Activated T-cell treated with anti-CD3 and anti-CD28 coated beads, Interleukin-2, amount 50 U/mL, for 72 hours (primary cell): ENCODE results near the gene COL12A1. TPM values are rescaled to one million over a fixed set of nuclear protein-coding genes. Genes with fewer than 3 reads are reported as not detected.

Experiments
- ATAC-seq, 2 donors: fragments of 150-1000 bp; cut with Tn5 transposase; replicated peaks in 1 of 2; 2 replicates each; pipeline ENCODE4 v1.10.0; 2021; ENCODE audit warnings: moderate library complexity in 2 of 2, mild to moderate bottlenecking in 1 of 2
- DNase-seq, 2 donors: peaks; one replicate each; pipeline ENCODE4 v3.0.0; 2021 to 2022; ENCODE audit warnings: mixed read lengths in 1 of 2
- H3K27ac Mint-ChIP-seq: one replicate; pipeline ENCODE4 v1.8.0; 2022; ENCODE audit warnings: mild to moderate bottlenecking, moderate library complexity, mixed read lengths
- H3K27me3 Mint-ChIP-seq: one replicate; pipeline ENCODE4 v1.8.0; 2022; ENCODE audit warnings: low read depth, mixed read lengths
- H3K36me3 Mint-ChIP-seq, 2 donors: one replicate each; pipeline ENCODE4 v1.8.0; 2022; ENCODE audit warnings: mixed read lengths in 2 of 2, mild to moderate bottlenecking in 1 of 2; ENCODE audit not compliant: insufficient read depth in 2 of 2
- H3K4me1 Mint-ChIP-seq: one replicate; pipeline ENCODE4 v1.8.0; 2022; ENCODE audit warnings: low read depth, mixed read lengths
- H3K4me3 Mint-ChIP-seq, 2 donors: one replicate each; pipeline ENCODE4 v1.8.0; 2022; ENCODE audit warnings: mild to moderate bottlenecking in 2 of 2, mixed read lengths in 2 of 2, moderate library complexity in 2 of 2
- H3K9me3 Mint-ChIP-seq, 2 donors: one replicate each; pipeline ENCODE4 v1.8.0; 2022; ENCODE audit warnings: mixed read lengths in 2 of 2
- total RNA-seq, 2 donors: library from RNA; stranded (reverse); gene quantifications; one replicate each; pipeline ENCODE4 v1.2.3, GENCODE V29; 2022

Gene COL12A1
- total RNA-seq, 2 donors from 2014 or later, result not detected

DNA sequence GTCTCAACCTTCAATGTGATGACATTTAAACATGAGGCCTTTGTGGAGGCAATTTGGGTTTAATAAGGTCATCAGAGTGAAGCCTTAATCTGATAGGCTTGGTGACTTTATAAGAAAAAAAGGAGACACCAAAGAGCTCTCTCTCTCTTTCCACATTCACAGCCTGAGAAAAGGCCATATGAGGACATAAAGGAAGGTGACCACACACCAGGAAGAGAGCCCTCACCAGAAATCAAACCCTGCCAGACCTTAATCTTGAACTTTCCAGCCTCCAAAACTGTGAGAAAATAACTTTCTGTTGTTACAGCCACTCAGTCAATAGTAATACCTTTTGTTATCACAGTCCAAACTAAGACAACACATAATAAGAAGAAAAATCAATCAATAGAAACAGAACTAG lies 47.7 kb downstream of the COL12A1 start:
- H3K36me3 Mint-ChIP-seq, result no peaks in the 10 kb centered on the region
- H3K9me3 Mint-ChIP-seq, result no peaks in the 10 kb centered on the region
- no peak overlapping the region for H3K4me3 Mint-ChIP-seq
- DNase-seq (no peak), ATAC-seq (no peak)
- no peaks in the 10 kb centered on the region for H3K4me1 Mint-ChIP-seq
- no peak overlapping the region for H3K27ac Mint-ChIP-seq
- H3K27me3 Mint-ChIP-seq, result no peaks in the 10 kb centered on the region

GRCh38 chr6:75157336-75157735 lies 48.5 kb downstream of the COL12A1 start:
- no peaks in the 10 kb centered on the region for H3K4me1 Mint-ChIP-seq
- H3K9me3 Mint-ChIP-seq, result no peaks in the 10 kb centered on the region
- no peak for DNase-seq
- no peak overlapping the region for H3K4me3 Mint-ChIP-seq
- no peak for ATAC-seq
- H3K27ac Mint-ChIP-seq, result no peak overlapping the region
- H3K27me3 Mint-ChIP-seq, result peaks cover 3% of the 10 kb centered on the region
- no peaks in the 10 kb centered on the region for H3K36me3 Mint-ChIP-seq

DNA sequence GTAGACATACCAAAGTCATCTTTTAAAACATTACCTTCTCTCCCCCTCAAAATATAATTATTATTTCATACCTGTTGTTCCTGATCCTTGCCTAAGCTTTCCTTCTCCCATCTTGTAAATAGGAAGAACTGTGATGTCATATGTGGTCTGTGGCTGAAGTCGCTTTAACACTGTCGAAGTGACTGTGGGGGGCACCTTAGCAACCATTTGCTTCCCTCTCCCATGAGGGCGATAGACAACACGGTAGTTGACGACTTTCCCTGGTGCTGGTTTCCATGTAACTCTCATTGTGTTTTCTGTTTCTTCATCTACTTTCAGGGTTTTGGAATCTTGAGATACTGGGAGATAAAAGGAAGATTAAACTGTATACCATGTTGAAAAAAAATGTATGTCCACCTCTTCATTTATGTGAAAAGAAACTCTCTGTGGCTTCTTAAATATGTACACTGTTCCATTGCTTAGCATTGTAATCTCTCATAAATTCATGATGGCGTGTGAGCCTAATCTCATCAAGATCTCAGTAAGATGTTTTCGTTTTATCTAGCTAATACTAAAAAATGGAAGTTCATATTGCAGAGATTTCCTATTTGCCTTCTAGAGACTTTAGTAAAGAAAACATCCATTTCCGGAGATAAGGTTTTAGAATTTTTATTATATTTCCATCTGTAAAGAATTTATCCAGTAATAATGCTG lies 49.5 kb downstream of the COL12A1 start:
- no peak for DNase-seq
- Mint-ChIP-seq H3K4me1 (no peaks in the 10 kb centered on the region), H3K27ac (no peak overlapping the region), H3K27me3 (peaks cover 9% of the 10 kb centered on the region), H3K9me3 (no peaks in the 10 kb centered on the region), H3K36me3 (no peaks in the 10 kb centered on the region), H3K4me3 (no peak overlapping the region)
- no peak for ATAC-seq

DNA sequence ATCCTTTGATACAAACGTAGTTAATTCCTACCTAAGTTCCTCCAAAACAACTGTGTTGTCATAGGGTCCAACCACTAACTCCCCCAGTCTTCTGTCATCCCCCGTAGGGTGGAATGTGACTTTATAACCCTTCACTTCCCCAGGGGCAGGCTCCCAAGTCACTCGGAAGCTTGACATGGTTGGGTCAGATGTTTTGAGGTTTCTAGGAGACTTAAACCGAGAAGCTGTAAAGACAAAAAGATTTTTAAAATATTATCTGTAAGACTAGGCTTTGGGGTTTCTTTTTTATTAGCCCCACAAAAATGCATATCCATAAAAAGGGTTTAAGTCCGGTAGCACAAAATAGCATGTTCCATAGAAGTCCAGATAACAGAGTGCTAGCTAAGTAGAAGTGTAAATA lies 50.2 kb downstream of the COL12A1 start:
- no peaks in the 10 kb centered on the region for H3K36me3 Mint-ChIP-seq
- no peak overlapping the region for H3K4me3 Mint-ChIP-seq

GRCh38 chr6:75154973-75155372 lies 50.9 kb downstream of the COL12A1 start:
- H3K9me3 Mint-ChIP-seq, result no peaks in the 10 kb centered on the region
- H3K36me3 Mint-ChIP-seq, result no peaks in the 10 kb centered on the region
- peaks cover 18% of the 10 kb centered on the region for H3K27me3 Mint-ChIP-seq
- no peak for ATAC-seq
- H3K27ac Mint-ChIP-seq, result no peak overlapping the region
- no peaks in the 10 kb centered on the region for H3K4me1 Mint-ChIP-seq
- no peak for DNase-seq
- H3K4me3 Mint-ChIP-seq, result no peak overlapping the region

More for the DNA sequence above, 50.2 kb downstream of the COL12A1 start:
- ATAC-seq (no peak), DNase-seq (no peak)
- Mint-ChIP-seq H3K4me1 (no peaks in the 10 kb centered on the region), H3K27me3 (peaks cover 12% of the 10 kb centered on the region), H3K27ac (no peak overlapping the region), H3K9me3 (no peaks in the 10 kb centered on the region)

DNA sequence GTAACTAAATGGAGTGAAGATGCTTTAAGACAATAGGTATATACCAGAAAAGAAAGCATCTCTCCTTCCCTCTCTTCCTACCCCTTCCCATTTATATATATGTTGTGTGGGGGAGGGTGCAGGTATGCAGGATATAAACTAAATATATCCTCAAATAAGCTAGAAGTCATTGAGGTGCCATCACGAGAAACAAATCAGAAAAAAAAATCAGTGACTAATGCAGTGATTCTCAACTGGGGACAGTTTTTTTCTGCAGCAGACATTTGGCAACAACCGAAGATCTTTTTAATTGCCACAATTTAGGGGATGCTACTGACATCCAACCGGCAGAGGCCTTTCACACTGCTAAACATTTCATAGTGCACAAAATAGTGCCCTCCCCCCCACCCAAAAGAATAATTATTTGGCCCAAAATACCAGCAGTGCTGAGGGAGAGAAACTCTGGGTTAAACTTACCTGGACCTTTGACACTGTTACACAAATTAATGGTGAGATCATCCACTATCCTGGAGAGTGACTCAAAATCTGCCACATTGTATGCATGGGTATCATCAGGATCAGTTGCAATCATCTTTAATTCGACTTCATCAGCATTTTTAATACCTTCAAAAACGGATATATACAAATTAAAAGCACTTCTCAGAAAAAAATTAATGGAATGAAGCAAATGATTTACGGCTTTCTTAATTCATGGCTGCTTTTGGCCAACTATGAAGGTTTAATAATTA lies 55.0 kb downstream of the COL12A1 start:
- ATAC-seq (no peak), DNase-seq (no peak)
- H3K27me3 Mint-ChIP-seq, result peaks cover 32% of the 10 kb centered on the region
- peaks cover 0 to 9% of the 10 kb centered on the region in 2 donors for H3K9me3 Mint-ChIP-seq
- H3K4me1 Mint-ChIP-seq, result peaks cover 16% of the 10 kb centered on the region
- H3K4me3 Mint-ChIP-seq, result no peak overlapping the region
- H3K36me3 Mint-ChIP-seq, result peaks cover 0 to 6% of the 10 kb centered on the region in 2 donors
- H3K27ac Mint-ChIP-seq, result no peak overlapping the region

DNA sequence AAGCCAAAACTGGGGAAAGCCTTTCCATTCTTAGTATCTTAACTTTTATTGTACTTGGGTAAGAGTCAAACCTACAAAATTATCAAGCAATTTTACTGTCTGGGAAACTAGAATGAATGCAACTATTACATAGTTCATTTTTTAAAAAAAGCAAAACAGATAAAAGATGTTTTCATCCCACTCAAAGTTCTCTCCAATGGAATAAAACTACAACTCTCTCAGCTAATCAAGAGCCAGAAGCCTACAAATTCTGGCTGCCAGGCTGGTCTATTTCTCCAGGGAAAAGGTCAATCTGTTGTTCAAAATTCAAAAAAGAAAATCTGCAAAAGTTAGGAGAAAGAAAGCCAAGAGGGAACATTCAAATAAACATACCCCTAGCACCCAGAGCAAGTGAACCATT lies 56.2 kb downstream of the COL12A1 start:
- H3K4me3 Mint-ChIP-seq, result no peak overlapping the region
- H3K4me1 Mint-ChIP-seq, result peaks cover 16% of the 10 kb centered on the region
- ATAC-seq (no peak), DNase-seq (no peak)
- H3K36me3 Mint-ChIP-seq, result peaks cover 0 to 6% of the 10 kb centered on the region in 2 donors
- H3K27me3 Mint-ChIP-seq, result peaks cover 32% of the 10 kb centered on the region
- H3K27ac Mint-ChIP-seq, result no peak overlapping the region
- peaks cover 0 to 9% of the 10 kb centered on the region in 2 donors for H3K9me3 Mint-ChIP-seq

DNA sequence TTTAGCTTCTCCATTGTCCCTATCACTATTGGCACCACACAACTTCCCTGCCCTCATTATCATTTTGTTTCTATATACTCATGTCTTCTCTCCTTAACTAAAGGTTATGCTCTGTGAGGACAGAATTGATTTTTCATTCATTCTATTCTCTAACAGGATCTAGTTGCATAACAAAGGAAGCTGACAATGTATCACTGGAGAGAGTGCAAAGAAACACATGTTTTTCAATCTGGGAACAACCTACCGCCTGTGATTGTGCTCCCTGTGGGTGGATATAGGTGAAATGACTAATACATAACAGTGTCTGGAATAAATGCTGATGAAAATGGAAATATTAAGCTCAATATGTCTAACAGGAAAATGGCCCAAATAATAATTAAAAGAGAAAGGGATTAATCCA lies 56.6 kb downstream of the COL12A1 start:
- H3K27me3 Mint-ChIP-seq, result peaks cover 32% of the 10 kb centered on the region
- H3K9me3 Mint-ChIP-seq, result peaks cover 0 to 9% of the 10 kb centered on the region in 2 donors
- H3K36me3 Mint-ChIP-seq, result peaks cover 0 to 6% of the 10 kb centered on the region in 2 donors
- ATAC-seq (no peak), DNase-seq (no peak)
- peaks cover 16% of the 10 kb centered on the region for H3K4me1 Mint-ChIP-seq
- no peak overlapping the region for H3K27ac Mint-ChIP-seq
- H3K4me3 Mint-ChIP-seq, result no peak overlapping the region

DNA sequence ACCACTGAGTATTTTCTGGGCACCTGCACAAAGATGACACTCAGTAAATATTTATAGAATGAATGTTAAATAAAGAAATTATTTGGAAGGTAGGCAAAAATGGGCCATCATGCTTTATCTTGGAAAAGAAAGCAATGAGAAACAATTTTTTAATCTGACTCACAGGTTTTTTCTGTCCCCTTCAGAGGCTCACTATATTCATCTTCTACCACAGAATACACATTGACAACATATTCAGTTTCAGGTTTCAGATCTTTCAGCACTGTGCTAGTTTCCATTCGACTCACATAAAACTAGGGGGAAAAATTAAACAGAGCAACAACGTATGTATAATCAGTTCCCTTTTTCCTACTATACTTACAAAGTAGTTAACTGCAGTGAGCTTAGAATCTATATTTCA lies 58.3 kb downstream of the COL12A1 start:
- Mint-ChIP-seq H3K36me3 (peaks cover 0 to 6% of the 10 kb centered on the region in 2 donors), H3K4me1 (peaks cover 16% of the 10 kb centered on the region), H3K27me3 (peaks cover 31% of the 10 kb centered on the region), H3K27ac (no peak overlapping the region), H3K4me3 (no peak overlapping the region), H3K9me3 (peaks cover 0 to 9% of the 10 kb centered on the region in 2 donors)
- ATAC-seq (peak; percentile 92 to 96), DNase-seq (no peak)

DNA sequence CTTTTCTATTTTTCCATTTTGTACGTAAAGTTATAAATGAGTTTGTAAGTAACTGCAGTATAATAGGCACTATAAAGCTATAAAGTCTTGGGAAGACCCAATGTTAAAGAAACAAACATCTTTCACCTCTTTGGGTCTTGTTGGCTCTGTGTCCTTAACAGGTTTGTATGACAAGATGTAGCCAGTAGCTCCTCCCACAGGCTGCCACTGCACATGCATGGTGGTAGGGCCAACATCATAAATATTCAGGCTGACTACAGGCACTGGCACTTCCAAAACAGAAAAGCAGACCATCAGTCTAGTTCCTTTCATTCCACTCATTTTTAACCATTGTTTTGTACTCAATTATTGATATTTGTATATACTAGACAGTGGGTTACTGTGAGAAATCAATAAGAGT lies 59.9 kb downstream of the COL12A1 start:
- H3K27ac Mint-ChIP-seq, result no peak overlapping the region
- peaks cover 0 to 9% of the 10 kb centered on the region in 2 donors for H3K9me3 Mint-ChIP-seq
- H3K4me3 Mint-ChIP-seq, result no peak overlapping the region
- H3K27me3 Mint-ChIP-seq, result peaks cover 23% of the 10 kb centered on the region
- DNase-seq (no peak), ATAC-seq (no peak)
- H3K4me1 Mint-ChIP-seq, result peaks cover 16% of the 10 kb centered on the region
- peaks cover 0 to 6% of the 10 kb centered on the region in 2 donors for H3K36me3 Mint-ChIP-seq

- DNase-seq (no peak), ATAC-seq (no peak)
- H3K27me3 Mint-ChIP-seq, result peaks cover 17% of the 10 kb centered on the region
- H3K9me3 Mint-ChIP-seq, result peaks cover 0 to 9% of the 10 kb centered on the region in 2 donors
- H3K4me1 Mint-ChIP-seq, result peaks cover 16% of the 10 kb centered on the region
- H3K4me3 Mint-ChIP-seq, result no peak overlapping the region
- no peak overlapping the region for H3K27ac Mint-ChIP-seq
- H3K36me3 Mint-ChIP-seq, result peaks cover 0 to 6% of the 10 kb centered on the region in 2 donors
Observed at GRCh38 chr6:75145211-75145610, 60.6 kb downstream of the COL12A1 start.

DNA sequence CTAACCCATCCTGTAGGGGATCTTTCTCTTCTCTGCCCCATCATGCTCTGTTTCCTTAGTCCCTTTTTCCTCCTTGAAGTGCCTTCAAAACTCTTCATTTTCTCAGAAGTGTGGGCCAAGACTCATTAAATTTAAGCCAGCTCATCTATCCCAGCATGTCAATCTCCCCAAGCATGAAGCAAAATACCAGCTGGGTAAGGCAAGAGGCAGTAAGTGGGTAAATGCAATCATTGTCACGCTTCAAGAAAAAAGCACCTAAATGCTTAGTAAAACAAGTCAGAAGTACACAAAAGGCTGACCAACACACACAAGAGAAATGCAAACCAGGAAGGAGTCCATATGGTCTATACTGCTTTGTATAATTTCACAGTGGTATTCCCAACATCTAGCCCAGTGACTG lies 61.5 kb downstream of the COL12A1 start:
- peaks cover 16% of the 10 kb centered on the region for H3K4me1 Mint-ChIP-seq

DNA sequence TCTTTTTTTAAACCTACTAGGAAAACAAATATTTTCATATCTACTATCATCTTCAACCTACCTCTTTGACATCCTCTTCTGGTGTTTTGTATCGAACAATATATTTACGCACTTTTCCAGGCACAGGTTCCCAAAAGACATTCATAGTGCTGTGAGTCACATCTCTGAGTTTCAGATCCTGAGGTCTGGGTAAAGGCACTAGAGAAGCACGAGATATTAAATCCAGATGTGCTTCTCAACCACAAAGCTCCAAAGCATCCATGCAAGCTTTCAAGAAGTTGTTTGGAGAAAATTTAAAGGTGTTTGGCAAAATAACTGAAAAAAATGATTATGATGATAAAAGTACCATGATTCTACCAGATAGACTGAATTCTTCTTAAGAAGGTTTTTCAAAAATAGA lies 62.7 kb downstream of the COL12A1 start:
- peaks cover 14% of the 10 kb centered on the region for H3K4me1 Mint-ChIP-seq
- no peak overlapping the region for H3K4me3 Mint-ChIP-seq
- no peak overlapping the region for H3K27ac Mint-ChIP-seq
- DNase-seq (no peak), ATAC-seq (no peak)
- H3K36me3 Mint-ChIP-seq, result peaks cover 0 to 1% of the 10 kb centered on the region in 2 donors
- H3K27me3 Mint-ChIP-seq, result no peaks in the 10 kb centered on the region
- peaks cover 0 to 1% of the 10 kb centered on the region in 2 donors for H3K9me3 Mint-ChIP-seq

More for the DNA sequence above, 61.5 kb downstream of the COL12A1 start:
- H3K27ac Mint-ChIP-seq, result no peak overlapping the region
- H3K4me3 Mint-ChIP-seq, result no peak overlapping the region
- peaks cover 0 to 6% of the 10 kb centered on the region in 2 donors for H3K36me3 Mint-ChIP-seq
- no peak for ATAC-seq
- H3K9me3 Mint-ChIP-seq, result peaks cover 0 to 9% of the 10 kb centered on the region in 2 donors
- peaks cover 9% of the 10 kb centered on the region for H3K27me3 Mint-ChIP-seq
- DNase-seq, result no peak
